ENCODE results near the gene CKM. TPM values are rescaled to one million over a fixed set of nuclear protein-coding genes. Genes with fewer than 3 reads are reported as not detected.

The CKM gene
- polyA plus RNA-seq, 2 of the 4 experiments (the other 2 are of a cell fraction) = not detected

DNA sequence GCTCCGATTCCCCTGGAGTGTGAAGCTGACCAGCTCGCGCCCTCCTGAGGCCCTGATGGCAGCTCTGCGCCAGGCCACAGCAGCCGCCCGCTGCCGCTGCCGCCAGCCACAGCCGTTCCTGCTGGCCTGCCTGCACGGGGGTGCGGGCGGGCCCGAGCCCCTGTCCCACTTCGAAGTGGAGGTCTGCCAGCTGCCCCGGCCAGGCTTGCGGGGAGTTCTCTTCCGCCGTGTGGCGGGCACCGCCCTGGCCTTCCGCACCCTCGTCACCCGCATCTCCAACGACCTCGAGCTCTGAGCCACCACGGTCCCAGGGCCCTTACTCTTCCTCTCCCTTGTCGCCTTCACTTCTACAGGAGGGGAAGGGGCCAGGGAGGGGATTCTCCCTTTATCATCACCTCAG lies 20.3 kb downstream of the CKM start:
- CTCF ChIA-PET = no interaction called here
- WGBS (ENCODE audit: missing lambda C conversion rate) = 98% methylated on average over 13 of the region's 27 CpGs
- DNase-seq (ENCODE audit: low read depth in 1 of 2, low spot score in 1 of 2) (no peak), FAIRE-seq (no peak), ATAC-seq (no peak)
- POLR2A ChIA-PET = no interaction called here
- H3K4me1 ChIP-seq = no peaks in the 10 kb centered on the region
- no peak overlapping the region for H3K27ac ChIP-seq
- TF ChIP-seq FOSB (CRISPR knock-in tag; IDR thresholded peaks at IDR 0.05) (no peak), SREBF2 (IDR thresholded peaks at IDR 0.05) (no peak), MAZ (IDR thresholded peaks at IDR 0.05; ENCODE audit: borderline replicate concordance, low read depth, low read length) (no peak)
- no peak overlapping the region for H3K4me2 ChIP-seq
- H3K4me3 ChIP-seq = no peak overlapping the region
- H3K9me3 ChIP-seq = no peaks in the 10 kb centered on the region

DNA sequence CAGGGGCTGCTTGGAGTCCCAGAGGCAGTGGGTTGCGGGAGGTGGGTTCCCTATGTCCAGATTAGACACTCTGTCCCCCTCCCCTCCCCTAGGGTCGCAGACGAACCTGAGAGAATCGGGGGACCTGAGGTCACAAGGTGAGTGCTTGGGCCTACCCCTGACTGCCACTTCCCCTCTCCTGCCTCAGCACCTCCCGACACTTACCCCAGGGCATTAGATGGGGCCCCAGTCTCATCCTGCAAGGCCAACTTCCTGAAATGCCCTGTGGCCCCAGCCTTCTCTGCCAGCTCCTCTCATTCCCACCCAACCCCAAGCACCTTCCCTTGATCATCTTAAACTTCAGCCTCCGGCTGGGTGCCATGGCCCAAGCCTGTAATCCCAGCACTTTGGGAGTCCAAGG lies 23.0 kb downstream of the CKM start:
- Histone ChIP-seq H3K27ac (no peak overlapping the region), H3K4me2 (no peak overlapping the region), H3K4me1 (no peaks in the 10 kb centered on the region), H3K4me3 (no peak overlapping the region), H3K9me3 (0 out of 3 replicates have a peak, but pooled peaks cover 9% of the 10 kb centered on the region)
- DNase-seq (ENCODE audit: low read depth in 1 of 2, low spot score in 1 of 2) = no peak
- CTCF ChIA-PET = no interaction called here
- TF ChIP-seq CBX2 (IDR thresholded peaks at IDR 0.05; ENCODE audit: borderline replicate concordance, low read depth) (no peak), ZC3H11A (IDR thresholded peaks at IDR 0.05) (no peak), ZNF302 (CRISPR knock-in tag; IDR thresholded peaks at IDR 0.05) (no peak), JUN (IDR thresholded peaks at IDR 0.05) (no peak), MAZ (IDR thresholded peaks at IDR 0.05; ENCODE audit: borderline replicate concordance, low read depth, low read length) (no peak), CEBPB (IDR thresholded peaks at IDR 0.05) (no peak), HDAC2 (IDR thresholded peaks at IDR 0.05) (no peak), EHMT2 (IDR thresholded peaks at IDR 0.05; ENCODE audit: low read depth) (no peak), GATA3 (IDR thresholded peaks at IDR 0.05; ENCODE audit: borderline replicate concordance) (no peak), NPAS2 (CRISPR knock-in tag; IDR thresholded peaks at IDR 0.05; ENCODE audit: borderline replicate concordance) (no peak), FOSB (CRISPR knock-in tag; IDR thresholded peaks at IDR 0.05) (no peak), MAFK (IDR thresholded peaks at IDR 0.05; ENCODE audit: partially characterized antibody) (no peak)
- TF ChIP-seq, protein P1, sequence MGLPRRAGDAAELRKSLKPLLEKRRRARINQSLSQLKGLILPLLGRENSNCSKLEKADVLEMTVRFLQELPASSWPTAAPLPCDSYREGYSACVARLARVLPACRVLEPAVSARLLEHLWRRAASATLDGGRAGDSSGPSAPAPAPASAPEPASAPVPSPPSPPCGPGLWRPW (IDR thresholded peaks at IDR 0.05) = no peak
- TF ChIP-seq, protein P2, sequence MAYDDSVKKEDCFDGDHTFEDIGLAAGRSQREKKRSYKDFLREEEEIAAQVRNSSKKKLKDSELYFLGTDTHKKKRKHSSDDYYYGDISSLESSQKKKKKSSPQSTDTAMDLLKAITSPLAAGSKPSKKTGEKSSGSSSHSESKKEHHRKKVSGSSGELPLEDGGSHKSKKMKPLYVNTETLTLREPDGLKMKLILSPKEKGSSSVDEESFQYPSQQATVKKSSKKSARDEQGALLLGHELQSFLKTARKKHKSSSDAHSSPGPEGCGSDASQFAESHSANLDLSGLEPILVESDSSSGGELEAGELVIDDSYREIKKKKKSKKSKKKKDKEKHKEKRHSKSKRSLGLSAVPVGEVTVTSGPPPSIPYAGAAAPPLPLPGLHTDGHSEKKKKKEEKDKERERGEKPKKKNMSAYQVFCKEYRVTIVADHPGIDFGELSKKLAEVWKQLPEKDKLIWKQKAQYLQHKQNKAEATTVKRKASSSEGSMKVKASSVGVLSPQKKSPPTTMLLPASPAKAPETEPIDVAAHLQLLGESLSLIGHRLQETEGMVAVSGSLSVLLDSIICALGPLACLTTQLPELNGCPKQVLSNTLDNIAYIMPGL (CRISPR knock-in tag; IDR thresholded peaks at IDR 0.05; ENCODE audit: borderline replicate concordance) = no peak
- TF ChIP-seq, protein P3, sequence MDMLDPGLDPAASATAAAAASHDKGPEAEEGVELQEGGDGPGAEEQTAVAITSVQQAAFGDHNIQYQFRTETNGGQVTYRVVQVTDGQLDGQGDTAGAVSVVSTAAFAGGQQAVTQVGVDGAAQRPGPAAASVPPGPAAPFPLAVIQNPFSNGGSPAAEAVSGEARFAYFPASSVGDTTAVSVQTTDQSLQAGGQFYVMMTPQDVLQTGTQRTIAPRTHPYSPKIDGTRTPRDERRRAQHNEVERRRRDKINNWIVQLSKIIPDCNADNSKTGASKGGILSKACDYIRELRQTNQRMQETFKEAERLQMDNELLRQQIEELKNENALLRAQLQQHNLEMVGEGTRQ (IDR thresholded peaks at IDR 0.05) = no peak
- TF ChIP-seq, protein P4, sequence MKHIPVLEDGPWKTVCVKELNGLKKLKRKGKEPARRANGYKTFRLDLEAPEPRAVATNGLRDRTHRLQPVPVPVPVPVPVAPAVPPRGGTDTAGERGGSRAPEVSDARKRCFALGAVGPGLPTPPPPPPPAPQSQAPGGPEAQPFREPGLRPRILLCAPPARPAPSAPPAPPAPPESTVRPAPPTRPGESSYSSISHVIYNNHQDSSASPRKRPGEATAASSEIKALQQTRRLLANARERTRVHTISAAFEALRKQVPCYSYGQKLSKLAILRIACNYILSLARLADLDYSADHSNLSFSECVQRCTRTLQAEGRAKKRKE (CRISPR knock-in tag; IDR thresholded peaks at IDR 0.05; ENCODE audit: low read depth) = no peak
- TF ChIP-seq, protein P5, sequence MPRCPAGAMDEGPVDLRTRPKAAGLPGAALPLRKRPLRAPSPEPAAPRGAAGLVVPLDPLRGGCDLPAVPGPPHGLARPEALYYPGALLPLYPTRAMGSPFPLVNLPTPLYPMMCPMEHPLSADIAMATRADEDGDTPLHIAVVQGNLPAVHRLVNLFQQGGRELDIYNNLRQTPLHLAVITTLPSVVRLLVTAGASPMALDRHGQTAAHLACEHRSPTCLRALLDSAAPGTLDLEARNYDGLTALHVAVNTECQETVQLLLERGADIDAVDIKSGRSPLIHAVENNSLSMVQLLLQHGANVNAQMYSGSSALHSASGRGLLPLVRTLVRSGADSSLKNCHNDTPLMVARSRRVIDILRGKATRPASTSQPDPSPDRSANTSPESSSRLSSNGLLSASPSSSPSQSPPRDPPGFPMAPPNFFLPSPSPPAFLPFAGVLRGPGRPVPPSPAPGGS (IDR thresholded peaks at IDR 0.05) = no peak
- POLR2A ChIA-PET = no interaction called here
- ATAC-seq = no peak
- WGBS (ENCODE audit: missing lambda C conversion rate) = 85% methylated on average over 5 of the region's 6 CpGs
- no peak for FAIRE-seq

DNA sequence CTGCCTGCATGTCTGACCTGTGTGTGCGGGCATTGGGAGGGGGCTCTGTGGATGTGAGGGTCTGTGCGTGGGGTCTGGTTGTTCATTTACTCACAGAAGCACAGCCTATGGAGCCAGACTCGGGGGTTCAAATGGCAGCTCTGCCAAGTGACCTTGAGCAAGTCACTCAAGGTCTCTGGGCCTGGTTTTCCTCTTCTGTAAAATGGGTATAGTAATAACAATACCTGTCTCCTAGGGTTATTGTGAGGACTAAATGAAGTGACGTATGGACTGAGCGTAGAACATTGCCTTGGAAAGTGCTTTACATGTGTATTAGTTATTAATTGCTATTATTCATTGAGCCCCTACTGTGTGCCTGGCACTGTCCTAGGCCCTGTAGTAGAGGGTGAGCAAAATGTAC lies 24.4 kb downstream of the CKM start:
- POLR2A ChIA-PET = no interaction called here
- DNase-seq (ENCODE audit: low read depth in 1 of 2, low spot score in 1 of 2) (no peak), ATAC-seq (no peak), FAIRE-seq (no peak)
- 0 out of 3 replicates have a peak, but pooled peaks cover 9% of the 10 kb centered on the region for H3K9me3 ChIP-seq
- no peak overlapping the region for H3K4me2 ChIP-seq
- CTCF ChIA-PET = interaction anchor here (1.2 kb wide), 1 partner anchor 12 kb away, joined by 3 read pairs; no protein-coding TSS in a partner anchor
- TF ChIP-seq FOSL2 (IDR thresholded peaks at IDR 0.05) (no peak), FOSL2 (CRISPR knock-in tag; IDR thresholded peaks at IDR 0.05) (no peak), RNF2 (IDR thresholded peaks at IDR 0.05; ENCODE audit: borderline replicate concordance, low read depth) (no peak), ZFP36 (IDR thresholded peaks at IDR 0.05; ENCODE audit: borderline replicate concordance, partially characterized antibody) (no peak), NR3C1 (IDR thresholded peaks at IDR 0.05) (no peak), HOXB13 (CRISPR knock-in tag; IDR thresholded peaks at IDR 0.05; ENCODE audit: low read depth) (no peak), NPAS2 (CRISPR knock-in tag; IDR thresholded peaks at IDR 0.05; ENCODE audit: borderline replicate concordance) (no peak), JUNB (IDR thresholded peaks at IDR 0.05) (no peak)
- TF ChIP-seq, protein P6, sequence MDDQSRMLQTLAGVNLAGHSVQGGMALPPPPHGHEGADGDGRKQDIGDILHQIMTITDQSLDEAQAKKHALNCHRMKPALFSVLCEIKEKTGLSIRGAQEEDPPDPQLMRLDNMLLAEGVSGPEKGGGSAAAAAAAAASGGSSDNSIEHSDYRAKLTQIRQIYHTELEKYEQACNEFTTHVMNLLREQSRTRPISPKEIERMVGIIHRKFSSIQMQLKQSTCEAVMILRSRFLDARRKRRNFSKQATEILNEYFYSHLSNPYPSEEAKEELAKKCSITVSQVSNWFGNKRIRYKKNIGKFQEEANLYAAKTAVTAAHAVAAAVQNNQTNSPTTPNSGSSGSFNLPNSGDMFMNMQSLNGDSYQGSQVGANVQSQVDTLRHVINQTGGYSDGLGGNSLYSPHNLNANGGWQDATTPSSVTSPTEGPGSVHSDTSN (IDR thresholded peaks at IDR 0.05) = no peak
- WGBS (ENCODE audit: missing lambda C conversion rate) = 100% methylated on average over 2 of the region's 5 CpGs
- no peak overlapping the region for H3K27ac ChIP-seq
- no peaks in the 10 kb centered on the region for H3K4me1 ChIP-seq
- H3K4me3 ChIP-seq = no peak overlapping the region
